DMS153 treated with DMSO at 0.1 percent for 48 hours (cell line): Measurements from ENCODE around the gene SOX10.
"Not testable (repeated sequence)": the region's sequence is repeated elsewhere in the genome, so short reads cannot be mapped to it uniquely, and the experiment has no call there.

Experiments
- DNase-seq: peaks from one replicate; lab custom pipeline; 2025; ENCODE audit not compliant: unreplicated experiment; lab: John Stamatoyannopoulos, UW

The SOX10 gene

GRCh38 chr22:37986371-37986770 is 2.0 kb upstream of the SOX10 start:
- DNase-seq = no peak

- no peak for DNase-seq
Observed at GRCh38 chr22:37985751-37986281, 1.5 kb upstream of the SOX10 start.

- no peak for DNase-seq
Observed at GRCh38 chr22:37985050-37985585, 763 bp upstream of the SOX10 start.

GRCh38 chr22:37982938-37983859 is 1.2 kb downstream of the SOX10 start:
- no peak for DNase-seq

GRCh38 chr22:37982151-37982785 is 2.1 kb downstream of the SOX10 start:
- DNase-seq = no peak

GRCh38 chr22:37981282-37982011 is 2.9 kb downstream of the SOX10 start:
- DNase-seq = no peak

GRCh38 chr22:37979782-37980181 is 4.6 kb downstream of the SOX10 start:
- no peak for DNase-seq

- no peak for DNase-seq
Observed at GRCh38 chr22:37976547-37976946, 7.8 kb downstream of the SOX10 start.

- DNase-seq = not testable (repeated sequence)
Observed at GRCh38 chr22:37976022-37976421, 8.3 kb downstream of the SOX10 start.

GRCh38 chr22:37975153-37975552 is 9.2 kb downstream of the SOX10 start:
- DNase-seq = no peak

GRCh38 chr22:37973271-37974170 is 10.8 kb downstream of the SOX10 start:
- DNase-seq = no peak

- no peak for DNase-seq
Observed at GRCh38 chr22:37972527-37972926, 11.8 kb downstream of the SOX10 start.

GRCh38 chr22:37971475-37972434 is 12.6 kb downstream of the SOX10 start:
- DNase-seq = no peak

- DNase-seq = no peak
Observed at GRCh38 chr22:37970864-37971263, 13.5 kb downstream of the SOX10 start.

GRCh38 chr22:37968452-37969251 is 15.7 kb downstream of the SOX10 start:
- DNase-seq = no peak

GRCh38 chr22:37967637-37968451 is 16.5 kb downstream of the SOX10 start:
- no peak for DNase-seq

- DNase-seq = no peak
Observed at GRCh38 chr22:37967147-37967546, 17.2 kb downstream of the SOX10 start.
